ENCODE measurements around the gene MYH10.

Gene MYH10

GRCh38 chr17:8455665-8456209, 174.8 kb downstream of the MYH10 start:
- Mint-ChIP-seq H3K36me3 (ENCODE audit: low read depth) (peaks cover 62% of the 10 kb centered on the region), H3K4me3 (no peak overlapping the region), H3K9me3 (no peaks in the 10 kb centered on the region), H3K4me1 (peaks cover 5% of the 10 kb centered on the region), H3K27me3 (ENCODE audit: low read depth) (no peaks in the 10 kb centered on the region), H3K27ac (no peak overlapping the region)
- TF ChIP-seq, protein P1, sequence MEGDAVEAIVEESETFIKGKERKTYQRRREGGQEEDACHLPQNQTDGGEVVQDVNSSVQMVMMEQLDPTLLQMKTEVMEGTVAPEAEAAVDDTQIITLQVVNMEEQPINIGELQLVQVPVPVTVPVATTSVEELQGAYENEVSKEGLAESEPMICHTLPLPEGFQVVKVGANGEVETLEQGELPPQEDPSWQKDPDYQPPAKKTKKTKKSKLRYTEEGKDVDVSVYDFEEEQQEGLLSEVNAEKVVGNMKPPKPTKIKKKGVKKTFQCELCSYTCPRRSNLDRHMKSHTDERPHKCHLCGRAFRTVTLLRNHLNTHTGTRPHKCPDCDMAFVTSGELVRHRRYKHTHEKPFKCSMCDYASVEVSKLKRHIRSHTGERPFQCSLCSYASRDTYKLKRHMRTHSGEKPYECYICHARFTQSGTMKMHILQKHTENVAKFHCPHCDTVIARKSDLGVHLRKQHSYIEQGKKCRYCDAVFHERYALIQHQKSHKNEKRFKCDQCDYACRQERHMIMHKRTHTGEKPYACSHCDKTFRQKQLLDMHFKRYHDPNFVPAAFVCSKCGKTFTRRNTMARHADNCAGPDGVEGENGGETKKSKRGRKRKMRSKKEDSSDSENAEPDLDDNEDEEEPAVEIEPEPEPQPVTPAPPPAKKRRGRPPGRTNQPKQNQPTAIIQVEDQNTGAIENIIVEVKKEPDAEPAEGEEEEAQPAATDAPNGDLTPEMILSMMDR (IDR thresholded peaks at IDR 0.05; ENCODE audit: unreplicated experiment in 3 of 3), result no peak

GRCh38 chr17:8453326-8453725, 177.2 kb downstream of the MYH10 start:
- Mint-ChIP-seq H3K36me3 (ENCODE audit: low read depth) (peaks cover 72% of the 10 kb centered on the region), H3K4me1 (no peaks in the 10 kb centered on the region), H3K4me3 (no peak overlapping the region), H3K27ac (no peak overlapping the region), H3K9me3 (no peaks in the 10 kb centered on the region), H3K27me3 (ENCODE audit: low read depth) (no peaks in the 10 kb centered on the region)
- TF ChIP-seq, protein P1 (IDR thresholded peaks at IDR 0.05; ENCODE audit: unreplicated experiment in 3 of 3), result no peak

- no peaks in the 10 kb centered on the region for H3K4me1 Mint-ChIP-seq
- H3K4me3 Mint-ChIP-seq, result no peak overlapping the region
- H3K9me3 Mint-ChIP-seq, result no peaks in the 10 kb centered on the region
- TF ChIP-seq, protein P1 (IDR thresholded peaks at IDR 0.05; ENCODE audit: unreplicated experiment in 3 of 3), result no peak
- no peak overlapping the region for H3K27ac Mint-ChIP-seq
- no peaks in the 10 kb centered on the region for H3K27me3 Mint-ChIP-seq (ENCODE audit: low read depth)
- peaks cover 71% of the 10 kb centered on the region for H3K36me3 Mint-ChIP-seq (ENCODE audit: low read depth)
Observed at GRCh38 chr17:8451933-8452614, 178.5 kb downstream of the MYH10 start.

DNA sequence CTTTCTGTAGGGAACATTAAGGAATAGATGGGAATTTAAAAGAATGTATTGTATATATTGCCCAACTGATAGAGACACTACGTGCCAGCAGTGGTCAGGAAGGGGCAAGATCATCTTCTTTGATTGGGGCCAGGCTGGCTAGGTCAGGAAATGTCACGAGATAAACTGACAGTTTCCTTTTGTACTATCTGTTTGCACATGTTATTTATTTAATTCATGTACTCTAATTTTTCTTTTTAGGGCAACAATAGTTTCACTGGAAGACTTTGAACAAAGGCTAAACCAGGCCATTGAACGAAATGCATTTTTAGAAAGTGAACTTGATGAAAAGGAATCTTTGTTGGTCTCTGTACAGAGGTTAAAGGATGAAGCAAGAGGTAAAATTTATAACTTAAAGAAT, 182.2 kb downstream of the MYH10 start:
- TF ChIP-seq, protein P1 (IDR thresholded peaks at IDR 0.05; ENCODE audit: unreplicated experiment in 3 of 3), result no peak
- Mint-ChIP-seq H3K27ac (no peak overlapping the region), H3K36me3 (ENCODE audit: low read depth) (peaks cover 74% of the 10 kb centered on the region), H3K4me1 (no peaks in the 10 kb centered on the region), H3K9me3 (no peaks in the 10 kb centered on the region), H3K4me3 (no peak overlapping the region), H3K27me3 (ENCODE audit: low read depth) (no peaks in the 10 kb centered on the region)

- Mint-ChIP-seq H3K9me3 (no peaks in the 10 kb centered on the region), H3K36me3 (ENCODE audit: low read depth) (peaks cover 71% of the 10 kb centered on the region), H3K27ac (no peak overlapping the region), H3K27me3 (ENCODE audit: low read depth) (no peaks in the 10 kb centered on the region), H3K4me1 (no peaks in the 10 kb centered on the region), H3K4me3 (no peak overlapping the region)
- TF ChIP-seq, protein P1 (IDR thresholded peaks at IDR 0.05; ENCODE audit: unreplicated experiment in 3 of 3), result no peak
Observed at GRCh38 chr17:8447799-8448198, 182.7 kb downstream of the MYH10 start.

- peaks cover 12% of the 10 kb centered on the region for H3K4me1 Mint-ChIP-seq
- no peak overlapping the region for H3K4me3 Mint-ChIP-seq
- H3K27me3 Mint-ChIP-seq (ENCODE audit: low read depth), result no peaks in the 10 kb centered on the region
- no peaks in the 10 kb centered on the region for H3K9me3 Mint-ChIP-seq
- H3K27ac Mint-ChIP-seq, result no peak overlapping the region
- H3K36me3 Mint-ChIP-seq (ENCODE audit: low read depth), result peaks cover 59% of the 10 kb centered on the region
- TF ChIP-seq, protein P1 (IDR thresholded peaks at IDR 0.05; ENCODE audit: unreplicated experiment in 3 of 3), result no peak
Observed at GRCh38 chr17:8445536-8445935, 185.0 kb downstream of the MYH10 start.
